HG02798 (cell line): ENCODE results near the gene SLC16A3.

Source experiments
- ATAC-seq: cut with Tn5 transposase; IDR thresholded peaks from one replicate; pipeline ENCODE4 v1.9.1; 2021; ENCODE audit warnings: mild to moderate bottlenecking; ENCODE audit not compliant: unreplicated experiment, poor library complexity

Gene SLC16A3

DNA sequence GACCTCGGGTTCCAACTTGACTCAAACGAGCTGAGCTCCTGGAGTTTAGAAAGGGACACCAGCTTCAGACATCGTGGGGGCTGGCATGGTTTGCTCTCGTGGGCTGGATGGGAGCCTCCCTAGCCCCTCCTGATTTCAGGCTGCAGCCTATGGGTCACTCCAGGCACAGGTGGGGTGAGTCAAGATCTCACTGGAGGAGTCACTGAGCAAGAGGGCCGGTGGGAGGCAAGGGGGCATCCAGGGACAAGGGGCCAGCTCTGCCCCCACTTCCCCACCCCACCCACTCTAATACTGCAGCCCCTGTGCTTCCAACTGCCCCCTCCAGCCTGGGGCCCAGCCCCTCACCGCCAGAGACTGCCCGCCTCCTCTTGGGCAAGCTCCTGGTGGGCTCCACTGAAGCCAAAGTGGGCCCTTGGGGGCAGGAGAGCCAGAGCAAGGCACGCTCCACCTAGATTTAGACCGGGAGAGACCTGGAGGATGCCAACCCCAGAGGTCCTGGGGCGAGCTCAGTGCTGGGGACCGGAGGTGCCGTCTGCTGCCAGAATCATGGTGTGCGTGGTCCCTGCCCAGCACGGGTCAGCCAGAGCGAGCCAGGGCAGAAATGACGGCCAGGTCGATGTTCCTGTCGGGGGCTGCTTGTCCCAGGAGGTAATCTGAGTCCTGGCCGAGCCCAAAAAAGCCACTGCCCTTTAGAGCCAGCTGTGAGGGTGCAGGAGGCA lies 6.4 kb downstream of the SLC16A3 start:
- ATAC-seq: no peak

DNA sequence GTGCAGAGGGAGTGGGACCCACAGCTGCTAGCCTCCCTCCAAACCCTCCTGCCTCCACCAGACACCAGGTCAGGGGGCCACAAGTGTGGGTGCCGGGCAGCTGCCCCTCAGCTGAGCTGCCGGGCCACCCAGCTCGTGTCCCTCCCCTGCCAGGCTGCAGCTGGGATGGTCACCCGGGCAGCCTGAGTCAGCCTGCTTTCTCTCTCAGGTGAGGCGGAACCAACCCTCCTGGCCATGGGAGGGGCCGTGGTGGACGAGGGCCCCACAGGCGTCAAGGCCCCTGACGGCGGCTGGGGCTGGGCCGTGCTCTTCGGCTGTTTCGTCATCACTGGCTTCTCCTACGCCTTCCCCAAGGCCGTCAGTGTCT lies 6.9 kb downstream of the SLC16A3 start:
- no peak for ATAC-seq

DNA sequence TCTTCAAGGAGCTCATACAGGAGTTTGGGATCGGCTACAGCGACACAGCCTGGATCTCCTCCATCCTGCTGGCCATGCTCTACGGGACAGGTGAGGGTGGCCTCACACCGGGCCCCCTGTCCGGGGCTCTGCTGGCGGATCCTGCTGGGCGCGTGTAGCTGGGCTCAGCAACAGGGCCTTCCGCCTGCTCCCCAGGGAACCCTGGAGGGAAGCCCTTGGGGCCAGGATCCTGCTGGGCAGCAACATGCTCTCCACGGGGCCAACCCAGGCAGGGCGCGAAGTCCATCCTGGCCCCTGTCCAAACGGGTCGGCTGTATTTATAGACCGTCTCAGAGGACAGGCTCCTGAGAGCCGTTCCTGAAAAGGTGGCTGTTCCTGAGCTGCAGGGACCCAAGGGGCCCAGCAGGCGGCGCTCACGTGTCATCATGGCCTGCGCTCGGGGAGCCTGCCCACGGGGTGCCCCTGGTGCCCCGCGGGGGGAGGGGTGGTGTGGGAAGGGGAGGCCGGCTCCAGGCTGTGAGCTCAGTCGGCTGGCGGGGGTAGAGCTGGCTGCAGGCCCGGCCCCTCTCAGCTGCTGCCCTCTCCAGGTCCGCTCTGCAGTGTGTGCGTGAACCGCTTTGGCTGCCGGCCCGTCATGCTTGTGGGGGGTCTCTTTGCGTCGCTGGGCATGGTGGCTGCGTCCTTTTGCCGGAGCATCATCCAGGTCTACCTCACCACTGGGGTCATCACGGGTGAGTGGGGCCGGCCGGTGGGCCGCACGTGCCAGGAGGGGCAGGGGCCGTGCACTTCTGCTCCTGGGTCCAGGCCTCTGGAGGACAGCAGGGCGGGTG lies 7.5 kb downstream of the SLC16A3 start:
- no peak for ATAC-seq

DNA sequence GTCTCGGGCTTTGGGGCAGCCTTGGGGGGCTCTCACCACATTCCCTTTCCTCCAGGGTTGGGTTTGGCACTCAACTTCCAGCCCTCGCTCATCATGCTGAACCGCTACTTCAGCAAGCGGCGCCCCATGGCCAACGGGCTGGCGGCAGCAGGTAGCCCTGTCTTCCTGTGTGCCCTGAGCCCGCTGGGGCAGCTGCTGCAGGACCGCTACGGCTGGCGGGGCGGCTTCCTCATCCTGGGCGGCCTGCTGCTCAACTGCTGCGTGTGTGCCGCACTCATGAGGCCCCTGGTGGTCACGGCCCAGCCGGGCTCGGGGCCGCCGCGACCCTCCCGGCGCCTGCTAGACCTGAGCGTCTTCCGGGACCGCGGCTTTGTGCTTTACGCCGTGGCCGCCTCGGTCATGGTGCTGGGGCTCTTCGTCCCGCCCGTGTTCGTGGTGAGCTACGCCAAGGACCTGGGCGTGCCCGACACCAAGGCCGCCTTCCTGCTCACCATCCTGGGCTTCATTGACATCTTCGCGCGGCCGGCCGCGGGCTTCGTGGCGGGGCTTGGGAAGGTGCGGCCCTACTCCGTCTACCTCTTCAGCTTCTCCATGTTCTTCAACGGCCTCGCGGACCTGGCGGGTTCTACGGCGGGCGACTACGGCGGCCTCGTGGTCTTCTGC lies 8.4 kb downstream of the SLC16A3 start:
- no peak for ATAC-seq

DNA sequence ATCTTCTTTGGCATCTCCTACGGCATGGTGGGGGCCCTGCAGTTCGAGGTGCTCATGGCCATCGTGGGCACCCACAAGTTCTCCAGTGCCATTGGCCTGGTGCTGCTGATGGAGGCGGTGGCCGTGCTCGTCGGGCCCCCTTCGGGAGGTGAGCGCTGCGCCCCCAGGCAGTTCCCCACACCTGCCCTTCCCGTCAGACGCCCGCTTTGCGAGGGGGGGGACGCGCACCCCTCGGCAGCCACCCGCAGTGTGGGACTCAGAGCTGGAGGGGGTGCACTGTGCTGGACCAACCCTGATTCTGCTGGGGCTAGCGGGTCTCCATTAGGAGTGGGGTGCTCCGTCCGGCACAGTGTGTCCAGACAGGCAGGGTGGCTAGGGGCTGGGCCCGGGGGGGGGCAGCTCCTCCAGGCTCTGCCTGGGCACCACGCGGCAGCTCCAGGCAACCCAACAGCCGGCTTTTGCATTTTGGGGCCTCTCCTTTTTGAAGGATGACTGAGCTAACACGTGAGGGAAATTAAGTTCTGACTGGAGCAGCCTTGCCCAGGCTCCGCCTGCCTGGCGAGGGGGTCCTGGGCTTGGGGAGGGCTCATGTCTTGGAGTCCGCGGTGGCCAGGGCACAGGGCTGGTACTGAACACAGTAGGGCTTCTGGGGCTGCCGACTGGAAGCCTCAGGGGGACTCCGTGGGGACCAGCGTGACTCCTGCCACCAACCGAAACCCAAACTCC lies 9.1 kb downstream of the SLC16A3 start:
- ATAC-seq: no peak

DNA sequence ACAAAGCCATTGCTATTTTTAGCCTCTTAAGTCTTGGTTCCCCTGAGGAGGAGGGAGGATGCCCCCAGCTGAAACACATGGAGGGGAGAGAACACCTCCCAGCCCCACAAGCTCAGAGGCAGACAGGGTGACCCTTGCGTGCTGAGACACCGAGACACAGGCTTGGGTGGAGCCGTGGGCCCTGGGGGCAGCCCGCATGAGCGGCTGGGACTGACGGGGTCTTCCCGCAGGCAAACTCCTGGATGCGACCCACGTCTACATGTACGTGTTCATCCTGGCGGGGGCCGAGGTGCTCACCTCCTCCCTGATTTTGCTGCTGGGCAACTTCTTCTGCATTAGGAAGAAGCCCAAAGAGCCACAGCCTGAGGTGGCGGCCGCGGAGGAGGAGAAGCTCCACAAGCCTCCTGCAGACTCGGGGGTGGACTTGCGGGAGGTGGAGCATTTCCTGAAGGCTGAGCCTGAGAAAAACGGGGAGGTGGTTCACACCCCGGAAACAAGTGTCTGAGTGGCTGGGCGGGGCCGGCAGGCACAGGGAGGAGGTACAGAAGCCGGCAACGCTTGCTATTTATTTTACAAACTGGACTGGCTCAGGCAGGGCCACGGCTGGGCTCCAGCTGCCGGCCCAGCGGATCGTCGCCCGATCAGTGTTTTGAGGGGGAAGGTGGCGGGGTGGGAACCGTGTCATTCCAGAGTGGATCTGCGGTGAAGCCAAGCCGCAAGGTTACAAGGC lies 9.8 kb downstream of the SLC16A3 start:
- no peak for ATAC-seq

DNA sequence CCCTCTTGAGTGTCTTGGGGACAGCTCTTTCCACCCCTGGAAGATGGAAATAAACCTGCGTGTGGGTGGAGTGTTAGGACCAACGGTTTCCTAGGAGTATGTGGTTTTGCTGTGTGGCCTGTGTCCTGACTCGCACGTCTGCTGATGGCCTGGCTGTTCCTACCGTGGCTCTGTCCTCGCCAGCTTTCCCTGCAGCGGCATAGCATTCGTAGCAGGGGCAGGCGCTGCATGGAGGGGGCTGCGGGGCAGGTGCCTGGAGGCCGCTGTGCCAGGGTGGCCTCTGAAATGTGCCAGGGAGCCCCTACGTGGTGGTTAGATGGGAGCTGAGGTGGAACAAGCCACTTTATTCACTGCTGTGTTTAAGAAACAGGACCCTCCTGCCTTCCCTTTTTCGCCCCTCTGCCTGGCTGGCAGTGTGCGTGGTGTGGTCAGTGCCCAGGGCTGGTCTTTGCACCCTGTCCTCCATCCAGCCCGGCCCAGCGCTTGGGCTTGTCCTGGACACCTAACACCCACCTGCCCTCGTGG lies 10.6 kb downstream of the SLC16A3 start:
- ATAC-seq: no peak

DNA sequence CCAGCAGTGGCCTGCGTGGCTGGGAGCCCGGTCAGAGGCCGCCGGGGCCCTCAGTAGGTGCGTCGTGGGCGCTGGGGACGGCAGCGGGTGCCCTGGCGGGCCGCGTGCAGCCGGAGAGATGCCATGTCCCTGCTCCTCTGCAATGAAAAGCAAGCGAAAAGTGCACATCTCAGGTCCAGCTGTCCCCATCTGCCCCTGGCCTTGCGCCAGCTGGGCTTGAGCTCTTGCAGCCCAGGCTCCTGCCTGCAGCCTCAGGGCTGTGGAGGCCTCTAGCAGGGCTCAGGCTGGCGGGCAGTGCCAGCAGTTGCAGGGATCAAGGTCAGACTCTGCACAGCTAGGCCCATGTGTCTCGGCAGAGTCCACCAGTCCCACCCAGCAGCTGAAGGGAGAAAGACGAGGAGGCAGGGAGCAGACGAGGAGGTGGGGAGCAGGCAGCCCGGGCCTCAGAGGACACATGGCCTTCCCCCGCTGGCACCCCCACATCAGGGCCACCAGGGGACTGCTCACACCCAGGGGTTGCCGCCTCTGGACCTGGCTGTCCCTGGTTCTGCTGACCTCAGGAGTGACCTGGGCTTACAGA lies 11.2 kb downstream of the SLC16A3 start:
- no peak for ATAC-seq

DNA sequence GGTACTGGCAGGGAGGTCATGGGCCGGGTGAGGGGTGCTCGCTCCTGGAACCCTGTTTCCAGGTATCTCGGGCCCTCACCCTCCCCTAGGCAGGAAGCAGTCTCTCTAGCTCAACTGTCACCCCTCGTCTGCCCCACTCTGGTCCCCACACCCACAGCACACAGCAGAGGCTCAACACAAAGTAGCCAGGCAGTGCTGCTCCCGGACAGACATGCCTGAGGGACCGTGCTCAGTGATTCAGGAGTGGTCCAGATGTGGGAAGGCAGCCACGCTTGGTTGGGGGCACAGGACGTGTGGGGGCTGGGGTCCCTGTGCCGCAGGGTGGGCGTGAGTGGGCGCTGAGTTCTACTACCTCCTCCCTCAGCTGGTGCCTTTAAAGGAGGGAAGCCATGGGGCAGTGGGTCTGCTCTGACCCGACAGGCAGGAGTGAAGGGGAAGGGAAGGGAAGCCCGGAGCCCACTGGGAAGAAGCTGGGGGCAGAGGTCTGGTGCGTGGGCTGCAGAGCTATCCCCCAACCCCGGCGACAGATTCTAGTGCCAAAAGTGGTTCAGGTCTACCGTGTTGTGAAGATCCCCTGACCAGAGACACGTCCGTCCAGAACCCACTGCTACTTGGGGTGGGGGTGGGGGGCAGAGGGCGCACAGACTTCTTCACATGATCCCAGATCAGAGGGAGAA lies 11.8 kb downstream of the SLC16A3 start:
- no peak for ATAC-seq

DNA sequence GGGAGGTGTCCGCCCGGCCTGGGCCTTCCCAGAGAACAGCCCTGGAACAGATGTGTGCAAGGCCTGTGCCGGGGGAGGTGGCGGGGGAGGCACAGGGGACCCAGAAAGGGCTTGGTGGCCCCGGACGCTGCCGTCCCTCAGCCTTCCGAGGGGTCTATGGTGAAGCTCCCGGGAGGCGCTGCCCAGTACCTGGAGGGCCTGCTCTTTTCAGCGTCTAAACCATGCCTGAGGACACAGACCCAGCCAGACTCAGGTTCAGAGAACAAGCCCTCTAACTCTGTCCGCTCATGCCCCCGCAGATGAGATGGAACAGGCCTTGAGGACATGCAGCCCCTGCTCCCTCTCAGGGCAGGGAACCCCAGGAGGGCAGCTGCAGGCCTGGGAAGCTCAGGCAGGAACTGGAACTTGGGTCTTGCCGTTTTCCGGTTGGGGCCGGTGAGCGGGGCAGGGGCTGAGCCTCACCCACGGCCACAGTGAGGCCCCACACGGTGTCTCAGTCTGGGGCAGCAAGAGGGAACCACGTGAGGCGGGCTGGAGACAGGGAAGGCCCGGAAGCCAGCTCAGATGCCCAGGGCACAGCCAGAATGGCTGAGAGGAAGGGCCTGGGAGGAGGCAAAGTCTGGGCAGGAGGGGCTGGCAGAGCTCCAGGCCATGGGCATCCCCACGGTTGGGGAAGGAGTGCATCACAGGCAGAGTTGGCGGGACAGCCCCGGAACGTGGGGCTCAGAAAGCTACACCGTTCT lies 12.5 kb downstream of the SLC16A3 start:
- ATAC-seq: no peak

DNA sequence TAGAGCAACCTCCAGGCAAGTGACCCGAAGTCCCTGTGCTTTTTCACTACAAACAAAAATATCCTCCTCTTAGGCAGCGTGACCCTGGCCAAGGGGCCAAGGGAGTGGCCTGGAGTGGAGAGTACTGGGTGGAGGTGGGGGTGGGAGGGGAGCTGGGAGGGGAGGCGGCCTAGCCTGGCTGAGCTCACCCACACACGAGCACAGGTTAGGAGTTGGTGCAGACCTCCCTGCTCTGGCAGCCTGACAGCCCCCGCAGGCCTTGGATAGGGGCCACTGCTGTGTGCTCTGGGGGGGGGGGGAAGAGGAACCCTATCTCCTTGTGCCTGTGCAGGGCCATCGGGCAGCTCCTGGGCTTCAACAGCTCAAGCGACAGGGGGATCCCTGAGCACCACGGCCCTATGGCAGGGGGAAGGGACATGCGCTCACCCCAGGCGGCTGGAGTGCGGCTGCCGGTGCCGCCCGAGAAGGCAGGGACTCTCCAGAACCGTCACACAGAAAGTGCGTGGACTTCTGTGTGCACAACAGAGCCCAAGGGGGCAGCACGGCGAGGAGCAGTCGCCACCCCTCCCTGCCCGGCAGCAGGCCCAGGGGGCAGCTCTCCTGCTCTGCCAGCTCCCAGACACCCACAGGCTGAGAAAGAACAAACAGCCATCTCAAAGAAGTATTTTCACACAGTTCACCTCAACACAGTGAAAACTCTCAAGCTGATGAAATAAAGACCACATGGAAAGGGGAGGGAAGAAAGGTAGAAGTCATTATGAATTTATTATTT lies 13.3 kb downstream of the SLC16A3 start:
- no peak for ATAC-seq

DNA sequence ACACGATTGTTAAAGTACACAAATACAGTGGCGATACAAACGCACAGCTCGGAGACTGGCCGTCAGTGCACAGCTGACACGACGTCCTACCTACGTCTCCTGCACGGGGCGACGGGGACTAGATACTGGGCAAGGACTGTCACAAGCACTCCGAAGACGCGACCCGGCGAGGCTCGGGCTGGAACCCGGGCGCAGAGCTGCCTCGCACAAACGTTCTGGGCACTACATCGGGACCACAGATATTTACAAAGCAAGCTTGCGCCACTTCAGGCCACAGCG lies 13.8 kb downstream of the SLC16A3 start:
- no peak for ATAC-seq

DNA sequence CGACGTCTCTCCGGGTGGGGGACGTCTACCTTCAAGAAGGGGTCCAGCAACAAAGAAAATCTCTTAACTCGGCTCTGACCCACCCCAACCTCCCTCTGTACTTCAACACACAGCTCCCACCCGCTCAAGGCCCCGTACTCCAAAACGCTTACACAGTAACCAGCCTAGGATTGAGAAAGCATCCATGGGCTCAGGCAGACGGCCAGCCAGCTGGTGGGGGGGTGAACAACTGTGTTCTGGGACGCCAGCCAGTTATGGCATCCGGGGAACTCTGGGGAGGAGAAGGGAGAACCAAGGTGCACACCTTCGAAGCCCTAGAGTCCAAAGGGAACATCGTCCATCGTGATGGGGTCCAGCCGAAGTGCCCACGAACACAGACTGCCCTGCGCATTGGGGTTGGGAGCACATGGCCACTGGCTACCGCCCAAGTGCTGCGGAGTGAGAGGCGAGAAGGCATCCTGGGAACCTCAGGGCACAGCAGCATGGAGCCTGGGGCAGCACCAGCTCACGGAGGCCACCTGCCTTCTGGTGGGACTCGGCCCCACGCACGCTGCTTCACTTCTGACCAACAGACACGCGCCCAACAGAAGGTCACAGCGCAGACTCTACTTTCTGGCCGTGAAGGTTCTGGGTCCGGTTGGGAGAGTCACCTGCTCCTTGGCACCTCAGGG lies 14.3 kb downstream of the SLC16A3 start:
- no peak for ATAC-seq

DNA sequence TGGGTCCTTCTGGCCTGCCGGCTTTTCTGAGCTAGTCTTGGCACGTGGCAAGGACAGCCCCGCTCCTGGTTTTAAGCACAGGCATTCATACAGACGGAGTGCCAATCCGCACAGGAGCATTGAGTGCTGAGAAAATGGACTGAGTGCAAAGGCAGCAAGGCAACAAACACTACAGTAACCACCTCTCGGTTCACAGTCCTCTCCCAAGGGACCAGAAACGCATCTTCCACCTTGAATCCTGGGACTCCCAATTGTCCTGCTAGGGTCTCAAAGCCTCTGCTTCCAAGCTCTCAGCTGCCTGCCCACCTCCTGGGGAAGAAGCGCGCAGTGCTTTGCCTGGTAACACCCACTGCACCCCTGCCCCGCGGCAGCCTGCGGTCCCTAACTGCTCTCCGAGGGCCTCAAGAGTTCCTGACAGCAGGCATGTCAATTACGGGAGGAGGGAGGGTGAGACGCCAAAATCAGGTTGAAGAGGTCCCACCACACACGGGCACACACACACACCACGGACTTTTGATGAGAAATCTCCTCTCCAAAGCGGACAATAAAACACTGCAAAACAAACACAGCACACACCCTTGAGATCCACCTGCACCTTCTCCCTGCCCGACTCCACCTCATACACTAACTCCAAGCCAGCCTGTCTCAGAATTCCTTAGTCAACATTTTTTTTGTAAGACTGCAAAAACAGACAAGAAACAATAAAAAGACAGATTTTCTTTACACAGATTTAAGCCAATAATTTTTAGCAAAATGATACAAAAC lies 15.0 kb downstream of the SLC16A3 start:
- no peak for ATAC-seq

DNA sequence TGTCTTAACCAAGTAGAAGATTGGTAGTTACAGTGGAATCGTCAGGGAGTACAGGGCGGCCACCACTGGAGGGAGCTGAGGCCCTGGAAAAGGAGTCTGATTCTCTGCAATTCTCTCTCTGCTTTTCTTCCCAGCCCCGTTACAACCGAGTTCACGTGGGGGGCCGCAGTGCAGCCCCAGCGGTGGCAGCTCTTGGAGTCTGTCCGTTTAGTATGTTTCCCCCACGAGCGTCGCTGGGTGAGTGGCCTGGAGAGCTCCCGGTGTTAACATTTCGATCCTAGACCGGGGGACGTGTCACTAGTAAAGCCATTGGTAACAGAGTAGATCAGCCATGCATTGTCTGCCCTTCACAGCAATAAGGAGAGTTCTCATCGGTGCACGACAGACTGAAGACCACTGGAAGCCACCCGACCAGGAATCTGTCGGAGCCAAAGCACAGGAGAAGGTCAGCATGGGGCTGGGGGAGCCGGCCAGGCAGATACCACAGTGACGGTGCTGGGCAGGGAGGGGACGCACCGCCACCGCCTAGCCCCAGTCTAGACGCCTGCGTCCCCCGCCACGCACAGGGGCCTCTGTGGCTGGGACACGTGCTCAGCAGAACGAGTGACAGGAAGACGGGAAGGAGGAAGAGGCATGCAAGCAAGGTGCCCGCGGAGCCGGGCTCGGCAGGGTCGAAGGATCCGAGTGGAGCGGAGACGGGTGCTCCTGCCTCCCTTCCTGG lies 15.7 kb downstream of the SLC16A3 start:
- ATAC-seq: no peak
